ENCODE measurements around the gene MYL7. TPM values are rescaled to one million over a fixed set of nuclear protein-coding genes. Genes with fewer than 3 reads are reported as not detected.
A peak's percentile ranks its signal among the peaks of the same experiment; 100 is the strongest.

The MYL7 gene
- total and polyA plus RNA-seq, 9 of the 15 experiments (the other 6 are each of a cell fraction or from before 2014, with no cell fraction given), result not detected

- TF ChIP-seq ZKSCAN8 (CRISPR knock-in tag; IDR thresholded peaks at IDR 0.05) (no peak), ETS1 (conservative IDR thresholded peaks at IDR 0.05; ENCODE audit: control insufficient read depth, low read depth, low read length) (no peak), CBFA2T2 (conservative IDR thresholded peaks at IDR 0.05) (no peak), ARID3B (CRISPR knock-in tag; IDR thresholded peaks at IDR 0.05; ENCODE audit: borderline replicate concordance) (no peak)
Observed at GRCh38 chr7:44099669-44100068, 41.5 kb downstream of the MYL7 start (continued).

- Histone ChIP-seq H3K4me3 (no peak overlapping the region), H3K79me2 (ENCODE audit: control insufficient read depth, insufficient read depth, low read length) (no peaks in the 10 kb centered on the region), H3K36me3 (ENCODE audit: control insufficient read depth, insufficient read depth, low read length) (no peaks in the 10 kb centered on the region), H3K27me3 (ENCODE audit: control insufficient read depth in 2 of 2, insufficient read depth in 2 of 2, low read length in 2 of 2) (peaks cover 0 to 14% of the 10 kb centered on the region in 2 experiments; a peak in 3 of 5 replicates), H3K4me1 (replicated peaks in 1 of 2; ENCODE audit: control insufficient read depth in 2 of 2, insufficient read depth in 2 of 2, low read length in 2 of 2) (peaks cover 0 to 16% of the 10 kb centered on the region in 2 experiments; a peak in 4 of 5 replicates), H3K9ac (ENCODE audit: insufficient read depth in 1 of 2, low read depth in 2 of 2, low read length in 2 of 2) (no peak overlapping the region), H3K9me3 (replicated peaks; ENCODE audit: control insufficient read depth, insufficient read depth, low read depth, low read length) (no peaks in the 10 kb centered on the region), H4K20me1 (replicated peaks; ENCODE audit: control insufficient read depth, insufficient read depth, low read length) (no peaks in the 10 kb centered on the region), H3K27ac (ENCODE audit: extremely low read depth, low read depth, low read length) (no peak overlapping the region), H2AFZ (ENCODE audit: low read depth, low read length) (0 out of 2 replicates have a peak overlapping the region, but pooled peaks have one; percentile 4), H3K9me1 (ENCODE audit: control insufficient read depth, insufficient read depth, low read length) (no peaks in the 10 kb centered on the region), H3K4me2 (ENCODE audit: insufficient read depth, low read length) (no peak overlapping the region)
- ChIA-PET POLR2A (interaction anchor here (0.6 to 3.2 kb wide), 5 partner anchors 11 to 182 kb away, joined by 3 to 13 read pairs (median 4); no protein-coding TSS in a partner anchor), CTCF (ENCODE audit: low intra/inter-chr PET ratio) (no interaction called here)
- no peak for FAIRE-seq
- intact Hi-C loops (cut with micrococcal nuclease) (no loop called here), in situ Hi-C loops (cut with MboI) (no loop called here)
- DNase-seq (ENCODE audit: extremely low read depth in 1 of 4, low spot score in 3 of 4), result no peak
- no peak for ATAC-seq
- BruUV-seq (replicated peaks), result no TSS peak
- 15% methylated on average over 6 of the region's 6 CpGs for WGBS (ENCODE audit: insufficient coverage, low coverage, missing lambda C conversion rate)
- TF ChIP-seq SIRT6 (IDR thresholded peaks at IDR 0.05; ENCODE audit: low read depth, low read length) (no peak), MBD1 (CRISPR knock-in tag; IDR thresholded peaks at IDR 0.05) (no peak), ATF4 (CRISPR knock-in tag; IDR thresholded peaks at IDR 0.05) (no peak), ZNF23 (CRISPR knock-in tag; IDR thresholded peaks at IDR 0.05) (no peak), FOXK1 (CRISPR knock-in tag; IDR thresholded peaks at IDR 0.05; ENCODE audit: borderline replicate concordance) (no peak), NFXL1 (CRISPR knock-in tag; IDR thresholded peaks at IDR 0.05) (no peak), IRF2 (CRISPR knock-in tag; IDR thresholded peaks at IDR 0.05) (no peak), MTA3 (IDR thresholded peaks at IDR 0.05; ENCODE audit: borderline replicate concordance) (no peak), LARP7 (IDR thresholded peaks at IDR 0.05) (no peak), ZSCAN32 (CRISPR knock-in tag; IDR thresholded peaks at IDR 0.05) (peak; percentile 32; the same call in 1 of the 2 replicates), ZNF384 (IDR thresholded peaks at IDR 0.05; ENCODE audit: low read depth, low read length) (no peak)
Observed at GRCh38 chr7:44098092-44099068, 42.8 kb downstream of the MYL7 start.
